ENCODE results near the gene POLR3GL.
"Not testable (repeated sequence)": the region's sequence is repeated elsewhere in the genome, so short reads cannot be mapped to it uniquely, and the experiment has no call there.

The POLR3GL gene, protein sequence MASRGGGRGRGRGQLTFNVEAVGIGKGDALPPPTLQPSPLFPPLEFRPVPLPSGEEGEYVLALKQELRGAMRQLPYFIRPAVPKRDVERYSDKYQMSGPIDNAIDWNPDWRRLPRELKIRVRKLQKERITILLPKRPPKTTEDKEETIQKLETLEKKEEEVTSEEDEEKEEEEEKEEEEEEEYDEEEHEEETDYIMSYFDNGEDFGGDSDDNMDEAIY

DNA sequence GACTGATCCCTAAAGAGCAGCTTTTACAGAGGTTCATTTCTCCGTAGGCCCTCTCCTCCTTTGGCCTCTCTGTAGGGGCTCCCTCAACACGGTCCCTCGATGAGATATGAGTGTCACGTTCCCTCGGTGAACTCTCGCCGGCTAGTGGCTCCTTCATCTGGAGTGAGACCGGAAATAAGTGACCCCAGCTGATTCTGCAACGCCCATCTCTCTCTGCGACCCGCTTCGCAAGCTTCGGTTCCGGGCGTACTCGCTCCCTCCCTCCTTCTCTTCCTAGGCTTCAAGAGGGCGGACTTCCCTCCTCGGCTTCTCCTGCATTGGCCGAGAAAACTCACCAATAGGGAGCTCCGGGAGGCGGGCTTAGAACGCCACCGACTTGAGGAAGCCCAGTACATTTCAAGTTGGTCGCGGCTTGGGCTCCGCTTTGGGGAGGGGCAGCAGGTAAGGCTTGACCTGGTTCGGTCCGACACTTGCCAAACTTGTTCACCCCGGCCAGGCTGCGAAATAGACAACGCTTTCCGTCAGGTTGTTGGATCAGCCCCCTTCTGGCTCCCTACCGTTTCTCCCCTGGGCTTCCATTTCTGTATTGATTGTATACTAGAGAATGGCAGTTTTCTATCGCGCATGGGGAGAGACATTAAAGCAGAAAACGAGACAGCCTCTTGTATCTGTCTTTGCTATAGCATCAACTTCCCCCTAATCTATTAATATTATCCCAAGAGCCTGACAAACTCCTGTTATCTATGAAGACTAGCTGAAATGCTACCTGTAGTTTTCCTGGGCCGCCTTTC lies at the start of gene POLR3GL, which contains the start of gene ANKRD34A:
TSS of gene POLR3GL (plus strand) at position 363 of the 791 bp plus-strand sequence. CDS start 10,176 bp downstream, outside the sequence.
TSS of gene ANKRD34A (minus strand) at position 248 of the 791 bp plus-strand sequence. CDS start 2,816 bp downstream, outside the sequence.
- peak; percentile 93 to 94 for DNase-seq

DNA sequence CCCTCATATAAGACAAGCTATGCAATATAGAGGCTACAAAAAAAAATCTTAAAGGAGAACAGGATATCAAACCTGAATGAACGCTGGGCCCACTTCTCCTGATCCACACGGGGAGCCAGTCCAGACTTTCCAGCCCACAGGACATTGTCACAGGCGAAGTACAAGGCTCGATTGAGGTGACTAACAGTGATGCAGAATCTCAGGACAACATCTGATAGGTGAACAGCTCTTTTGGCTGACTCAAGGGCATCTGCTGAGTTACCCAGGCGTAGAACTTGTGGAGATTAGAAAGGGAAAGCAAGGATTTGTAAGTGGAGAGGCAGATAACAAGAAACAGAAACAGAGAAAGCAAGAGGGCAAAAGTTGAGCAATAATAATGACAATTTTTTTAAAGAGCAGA lies 47.7 kb upstream of the POLR3GL start:
- no peak for DNase-seq

DNA sequence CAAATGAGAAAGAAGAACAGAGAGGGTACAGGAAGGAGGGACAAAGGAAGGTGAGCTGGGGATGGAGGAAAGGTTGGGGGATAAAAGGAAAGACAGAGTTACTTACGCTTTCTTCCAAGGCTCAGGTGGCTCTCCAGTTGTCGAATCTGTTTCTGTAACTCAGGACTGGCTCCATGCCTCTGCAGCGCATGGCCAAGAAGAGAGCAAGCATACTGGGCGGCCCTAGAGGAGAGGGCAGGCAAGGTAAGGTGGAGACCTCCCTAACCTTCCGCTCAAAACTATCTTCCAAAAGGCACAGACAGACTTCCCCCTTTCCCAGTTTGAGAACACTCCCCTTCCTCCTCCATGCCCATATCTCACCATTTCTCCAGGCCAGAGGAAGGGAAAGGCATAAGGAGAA lies 46.9 kb upstream of the POLR3GL start:
- no peak for DNase-seq

DNA sequence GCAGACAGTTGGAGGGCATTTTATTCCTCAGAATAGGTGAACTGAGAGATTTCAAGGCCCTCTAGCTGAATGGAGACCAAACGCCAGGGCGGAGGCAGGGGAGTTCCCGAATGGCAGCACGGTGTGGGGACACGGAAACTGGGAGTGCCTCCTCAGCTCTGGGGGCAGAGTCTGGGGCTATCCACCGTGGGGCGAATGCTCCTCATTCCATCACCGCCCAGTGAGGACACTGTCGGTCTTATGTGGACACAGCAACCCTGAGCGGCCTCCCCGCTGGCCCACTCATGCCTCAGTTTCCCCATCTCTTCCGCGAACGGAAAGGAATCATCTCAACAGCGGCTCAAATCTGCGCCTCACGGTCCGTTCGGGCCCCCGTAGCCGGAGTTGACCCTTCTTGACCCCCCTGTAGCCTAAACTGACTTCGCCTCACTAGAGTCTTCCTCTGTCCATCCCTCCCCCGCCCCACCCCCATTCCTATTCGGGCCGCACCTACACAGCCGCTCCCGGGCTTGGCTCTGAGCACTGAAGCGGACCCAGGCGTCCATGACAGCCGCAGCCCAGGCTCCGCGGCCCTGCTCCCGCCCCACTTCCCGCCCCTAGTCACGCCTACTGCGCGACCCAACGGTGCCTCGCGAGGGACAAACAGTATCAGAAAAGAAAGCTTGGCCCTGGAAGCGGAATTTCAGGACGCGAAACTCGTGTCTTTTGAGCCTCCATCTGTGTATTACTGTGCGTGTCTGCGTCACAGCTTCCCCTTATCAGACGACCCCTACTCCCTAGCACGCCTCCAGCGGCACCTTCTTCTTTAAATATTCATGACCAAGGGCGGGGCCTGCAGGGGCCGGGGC lies 46.1 kb upstream of the POLR3GL start, which contains the start of gene PEX11B:
TSS of gene PEX11B (minus strand) at position 574 of the 848 bp plus-strand sequence. CDS start at position 545, 29 bp downstream.
- DNase-seq, result peak; percentile 95

DNA sequence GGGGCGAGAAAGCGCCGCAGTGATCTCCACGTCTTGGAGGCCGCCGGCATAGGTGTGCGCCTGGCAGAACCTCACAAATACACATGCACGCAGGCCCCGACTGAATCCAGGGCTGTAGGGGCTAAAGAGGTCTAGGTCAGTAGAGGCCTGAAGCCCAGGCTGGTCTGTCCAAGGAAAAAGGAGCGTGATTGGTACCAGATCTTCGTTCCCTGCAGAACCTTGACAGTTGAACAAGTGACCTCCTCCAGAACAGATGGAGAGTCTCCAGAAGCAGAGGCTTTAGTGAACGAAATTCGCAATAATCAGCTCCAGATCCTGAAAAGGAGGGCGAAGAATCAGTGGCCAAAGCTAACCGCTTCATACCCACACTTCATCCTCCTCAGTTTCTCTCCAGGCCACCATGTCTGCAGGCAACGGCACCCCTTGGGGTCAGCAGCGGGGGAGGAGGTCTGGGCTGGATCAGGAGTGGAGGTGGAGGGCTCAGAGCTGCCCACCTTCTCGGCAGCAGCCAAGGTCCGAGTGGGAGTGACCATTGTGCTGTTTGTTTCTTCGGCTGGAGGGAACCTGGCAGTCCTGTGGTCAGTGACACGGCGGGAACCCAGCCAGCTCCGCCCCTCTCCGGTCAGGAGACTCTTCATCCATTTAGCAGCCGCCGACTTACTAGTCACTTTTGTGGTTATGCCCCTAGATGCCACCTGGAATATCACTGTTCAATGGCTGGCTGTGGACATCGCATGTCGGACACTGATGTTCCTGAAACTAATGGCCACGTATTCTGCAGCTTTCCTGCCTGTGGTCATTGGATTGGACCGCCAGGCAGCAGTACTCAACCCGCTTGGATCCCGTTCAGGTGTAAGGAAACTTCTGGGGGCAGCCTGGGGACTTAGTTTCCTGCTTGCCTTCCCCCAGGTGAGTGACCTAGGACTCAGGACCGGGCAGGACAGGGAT lies 45.2 kb upstream of the POLR3GL start:
- DNase-seq, result peak; percentile 15 to 29

DNA sequence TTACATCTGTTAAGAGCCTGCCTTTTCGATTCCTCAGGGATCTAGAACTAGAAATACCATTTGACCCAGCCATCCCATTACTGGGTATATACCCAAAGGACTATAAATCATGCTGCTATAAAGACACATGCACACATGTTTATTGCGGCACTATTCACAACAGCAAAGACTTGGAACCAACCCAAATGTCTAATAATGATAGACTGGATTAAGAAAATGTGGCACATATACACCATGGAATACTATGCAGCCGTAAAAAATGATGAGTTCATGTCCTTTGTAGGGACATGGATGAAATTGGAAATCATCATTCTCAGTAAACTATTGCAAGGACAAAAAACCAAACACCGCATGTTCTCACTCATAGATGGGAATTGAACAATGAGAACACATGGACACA lies 44.2 kb upstream of the POLR3GL start:
- not testable (repeated sequence) for DNase-seq

DNA sequence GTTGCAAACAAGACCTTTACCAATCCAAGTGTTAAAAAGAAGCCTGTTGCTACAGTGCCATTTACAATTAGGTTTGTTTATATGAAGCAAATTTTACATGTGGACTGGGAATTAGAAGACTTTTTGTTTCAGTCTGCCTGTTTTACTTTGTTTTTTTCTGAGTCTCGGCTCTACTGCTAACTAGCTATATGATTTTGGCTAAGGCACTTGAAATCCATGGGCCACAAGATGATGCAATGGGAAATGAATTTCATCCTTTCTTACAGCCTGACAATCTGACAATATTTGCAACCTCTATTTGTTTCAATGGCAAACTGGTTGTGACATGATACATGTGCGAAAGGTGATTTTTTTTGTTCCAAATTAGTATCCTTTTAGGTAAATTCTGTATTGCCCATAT lies 42.2 kb upstream of the POLR3GL start:
- no peak for DNase-seq

DNA sequence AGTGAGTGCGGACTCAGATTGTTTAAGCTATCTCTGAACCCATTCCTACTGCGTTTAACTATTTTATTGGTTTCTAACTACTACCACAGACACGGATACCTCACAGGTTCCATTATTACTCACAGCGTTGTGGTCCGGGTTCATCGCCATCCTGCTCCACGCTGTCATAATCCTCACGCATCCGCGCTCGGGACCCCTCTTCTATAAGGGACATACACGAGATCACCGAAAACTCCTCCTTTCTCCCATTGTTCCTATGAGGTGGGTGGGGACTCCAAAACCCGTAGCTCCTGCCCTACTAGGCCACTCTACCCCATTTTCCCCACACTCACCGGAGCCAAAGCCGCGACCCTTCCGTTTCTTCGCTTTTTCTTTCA lies 37.8 kb upstream of the POLR3GL start:
- no peak for DNase-seq

DNA sequence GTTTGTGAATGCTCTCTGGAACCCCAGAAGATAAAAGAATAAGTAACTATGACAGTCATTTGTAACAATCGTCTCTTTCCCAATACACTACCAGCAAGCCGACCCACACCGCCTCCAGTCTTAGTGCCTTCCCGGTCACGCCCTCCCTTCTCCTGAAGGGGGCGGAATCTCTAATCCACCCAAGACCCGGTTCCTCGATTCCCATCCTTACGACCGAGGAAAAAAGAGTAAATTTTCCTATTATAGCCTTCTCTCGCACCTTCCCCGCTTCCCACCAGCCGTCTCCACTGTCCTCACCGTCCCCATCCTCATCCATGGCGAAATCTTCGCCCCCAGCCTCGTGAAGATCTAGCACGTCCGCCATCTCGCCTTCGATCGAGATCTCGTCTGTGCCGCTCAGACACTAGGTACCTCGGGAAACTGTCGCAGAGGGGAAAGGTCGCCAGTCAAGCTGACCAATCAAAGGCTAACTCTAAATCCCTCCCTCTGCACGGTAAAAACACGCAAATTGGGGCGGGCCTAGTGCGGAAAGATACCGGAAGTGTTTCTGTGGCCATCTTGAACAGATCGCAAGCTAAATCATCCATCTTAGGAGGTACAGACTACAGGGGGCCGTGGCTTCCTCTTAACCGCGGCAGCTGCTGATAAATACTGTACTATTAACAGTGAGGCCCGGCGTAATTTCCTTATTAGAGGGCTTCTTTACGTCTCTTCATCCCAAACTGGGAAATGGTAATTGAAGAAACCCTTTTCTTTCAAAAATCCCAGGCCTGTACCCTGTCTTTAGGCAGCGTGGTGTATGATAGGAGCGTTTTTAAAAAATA lies 37.2 kb upstream of the POLR3GL start, which contains the start of gene RBM8A:
TSS of gene RBM8A (minus strand) at position 422 of the 824 bp plus-strand sequence. CDS start at position 364, 58 bp downstream.
- peak; percentile 98 to 99 for DNase-seq

DNA sequence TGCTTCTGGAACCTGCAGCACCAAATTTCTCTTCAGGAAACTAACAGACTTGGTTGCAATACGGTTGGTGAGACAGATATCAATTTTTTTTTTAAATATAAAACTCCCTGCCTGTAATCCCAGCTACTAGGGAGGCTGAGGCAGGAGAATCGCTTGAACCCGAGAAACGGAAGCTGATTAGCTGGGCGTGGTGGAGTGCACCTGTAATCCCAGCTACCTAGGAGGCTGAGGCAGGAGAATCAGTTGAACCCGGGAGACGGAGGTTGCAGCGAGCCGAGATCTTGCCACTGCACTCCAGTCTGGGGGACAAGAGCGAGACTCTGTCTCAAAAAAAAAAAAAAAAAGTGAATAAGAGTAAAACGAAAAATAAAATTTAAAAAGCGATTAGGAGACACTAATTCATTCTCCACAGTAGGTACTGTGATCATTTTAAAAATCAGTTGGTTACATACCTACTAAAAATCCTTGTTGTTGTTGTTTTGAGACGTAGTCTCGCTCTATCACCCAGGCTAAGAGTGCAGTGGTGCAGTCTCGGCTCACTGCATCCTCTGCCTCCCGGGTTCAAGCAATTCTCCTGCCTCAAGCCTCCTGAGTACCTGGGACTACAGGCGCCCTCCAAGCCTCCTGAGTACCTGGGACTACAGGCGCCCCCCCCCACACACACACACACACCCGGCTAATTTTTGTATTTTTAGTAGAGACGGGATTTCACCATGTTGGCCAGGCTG lies 36.4 kb upstream of the POLR3GL start:
- no peak for DNase-seq

DNA sequence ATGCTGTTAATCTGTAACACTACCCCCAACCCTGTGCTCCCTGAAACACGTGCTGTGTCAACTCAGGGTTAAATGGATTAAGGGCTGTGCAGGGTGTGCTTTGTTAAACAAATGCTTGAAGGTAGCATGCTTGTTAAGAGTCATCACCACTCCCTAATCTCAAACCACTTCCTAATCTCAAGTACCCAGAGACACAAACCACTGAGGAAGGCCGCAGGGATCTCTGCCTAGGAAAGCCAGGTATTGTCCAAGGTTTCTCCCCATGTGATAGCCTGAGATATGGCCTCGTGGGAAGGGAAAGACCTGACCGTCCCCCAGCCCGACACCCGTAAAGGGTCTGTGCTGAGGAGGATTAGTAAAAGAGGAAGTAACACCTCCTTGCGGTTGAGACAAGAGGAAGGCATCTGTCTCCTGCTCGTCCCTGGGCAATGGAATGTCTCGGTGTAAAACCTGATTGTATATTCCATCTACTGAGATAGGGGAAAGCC lies 31.9 kb upstream of the POLR3GL start:
- DNase-seq, result peak; percentile 47 to 59

DNA sequence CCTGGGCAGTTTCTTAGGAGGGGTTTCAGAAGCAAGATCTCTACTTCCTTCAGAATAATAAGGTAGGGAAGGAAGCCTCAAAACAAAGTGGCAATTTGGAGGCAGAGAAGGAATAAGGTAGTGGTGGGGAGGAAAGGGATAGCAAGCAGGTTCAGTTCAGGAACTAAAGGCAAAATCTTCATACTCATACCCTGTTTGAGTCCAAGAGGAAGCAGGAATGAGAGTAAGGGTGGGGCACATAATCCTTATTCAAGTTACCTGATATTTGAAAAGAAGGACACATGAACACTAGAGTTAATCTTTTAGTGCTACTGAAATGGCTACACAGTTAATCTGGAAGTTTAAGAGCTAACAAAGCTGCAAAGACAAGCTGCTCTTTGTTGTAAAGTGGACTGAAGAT lies 28.8 kb upstream of the POLR3GL start:
- no peak for DNase-seq

DNA sequence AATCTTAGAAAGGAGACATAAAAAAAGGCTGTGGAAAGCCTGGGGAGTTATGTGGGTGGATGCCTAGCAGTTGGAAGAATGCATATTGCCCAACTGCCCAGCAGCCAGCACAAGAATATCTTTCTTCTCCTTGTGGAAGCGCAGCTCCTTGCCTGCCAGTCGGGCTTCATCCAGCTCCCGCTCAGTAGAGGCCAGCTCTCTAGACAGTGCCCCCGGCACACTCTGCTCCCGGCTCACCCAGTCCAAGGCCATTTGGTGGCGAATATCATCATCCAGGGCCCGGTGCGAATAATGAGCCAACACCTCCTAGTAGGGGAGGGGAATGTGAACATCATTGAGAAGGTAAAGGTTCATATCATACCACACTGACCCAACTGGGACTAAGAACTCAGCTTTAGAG lies 28.2 kb upstream of the POLR3GL start:
- no peak for DNase-seq

DNA sequence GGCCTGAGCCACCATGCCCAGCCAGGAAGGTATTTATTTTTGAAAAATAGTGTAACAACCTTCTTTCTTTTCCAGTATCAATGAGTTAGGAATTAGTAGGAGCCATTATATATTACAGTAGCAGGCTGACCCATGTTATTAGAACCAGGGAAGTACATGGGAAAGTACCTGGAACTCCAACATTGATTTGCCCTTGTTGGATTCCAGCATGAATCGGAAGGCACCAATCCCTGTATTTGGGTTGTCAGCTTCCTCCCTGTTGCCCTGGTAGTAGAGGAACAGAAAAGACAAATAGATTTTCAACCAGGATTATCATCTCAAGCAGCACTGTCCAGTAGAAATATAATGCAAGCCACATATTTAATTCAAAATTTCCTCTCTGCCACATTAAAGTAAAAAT lies 27.1 kb upstream of the POLR3GL start:
- no peak for DNase-seq

DNA sequence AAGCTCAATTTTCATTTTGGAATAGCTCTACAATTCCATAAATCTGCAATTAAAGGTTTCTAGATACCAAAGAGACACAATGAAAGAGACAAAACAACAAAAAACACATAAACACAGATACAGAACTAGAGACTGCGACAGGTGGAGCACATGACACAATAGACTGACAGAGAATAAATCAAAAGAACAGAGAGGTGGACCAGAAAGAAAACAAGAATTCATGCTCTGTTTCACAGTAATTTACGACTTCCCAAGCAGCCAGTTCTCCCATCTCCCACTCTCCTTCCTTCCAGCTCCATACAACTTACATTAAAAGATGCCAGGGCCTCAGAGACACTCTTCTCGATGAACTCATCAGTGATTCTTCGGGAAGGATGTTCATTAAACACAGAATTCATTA lies 22.1 kb upstream of the POLR3GL start:
- DNase-seq, result no peak

DNA sequence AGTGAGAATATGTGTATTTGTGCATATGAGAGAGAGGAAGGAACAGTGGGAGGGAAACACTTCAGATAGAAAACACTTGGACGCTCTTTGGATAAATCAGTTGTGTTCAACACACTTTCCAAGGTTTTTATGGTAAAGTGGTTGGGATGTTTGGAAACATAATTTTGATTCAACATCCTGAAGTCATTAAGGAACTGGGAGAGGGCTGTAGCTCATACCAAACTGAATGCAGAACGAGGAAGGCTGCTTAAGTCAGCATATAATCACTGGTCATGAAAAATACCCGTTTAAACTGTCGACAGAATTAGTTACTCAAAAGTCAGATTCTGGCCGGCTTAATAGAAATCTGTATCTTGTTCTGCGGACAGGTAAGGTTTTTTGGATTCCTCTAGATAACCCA lies 21.6 kb upstream of the POLR3GL start:
- DNase-seq, result no peak

DNA sequence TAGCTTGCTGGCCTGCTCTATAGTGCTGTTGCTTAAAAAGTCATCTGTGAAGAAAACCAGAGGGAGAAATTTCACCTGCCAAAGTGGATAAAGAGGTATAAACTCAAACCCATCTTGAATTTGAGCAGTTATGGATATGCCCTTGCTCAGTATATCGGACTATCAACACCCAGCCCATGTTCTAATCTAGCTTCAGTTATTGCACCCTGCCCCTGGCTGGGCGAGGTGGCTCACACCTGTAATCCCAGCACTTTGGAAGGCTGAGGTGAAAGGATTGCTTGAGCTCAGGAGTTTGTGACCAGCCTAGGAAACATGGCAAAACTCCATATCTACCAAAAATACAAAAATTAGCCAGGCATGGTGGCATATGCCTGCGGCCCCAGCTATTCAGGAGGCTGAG lies 20.0 kb upstream of the POLR3GL start:
- no peak for DNase-seq

DNA sequence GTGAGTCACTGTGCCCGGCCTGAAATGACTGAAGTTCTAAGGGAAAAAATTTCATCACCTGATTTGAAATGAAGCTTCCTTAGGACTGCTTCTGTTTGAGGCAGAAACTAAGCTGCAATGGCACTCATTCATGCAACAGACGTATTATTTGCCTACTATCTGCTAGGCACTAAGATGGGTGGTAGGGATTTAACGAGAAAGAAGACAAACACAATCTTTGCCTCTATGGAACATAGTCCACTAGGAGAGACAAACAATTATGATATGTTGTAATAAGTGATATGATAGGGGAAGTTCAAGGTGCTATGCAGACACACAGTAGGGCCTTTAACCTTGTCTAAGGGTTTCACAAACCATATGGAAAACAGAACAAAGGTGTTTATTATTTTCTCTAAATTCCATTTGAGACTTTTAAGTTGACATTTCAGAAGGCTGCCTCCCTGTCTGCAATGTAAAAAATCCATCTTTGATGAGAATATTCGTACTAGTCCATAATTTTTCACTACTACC lies 18.0 kb upstream of the POLR3GL start:
- no peak for DNase-seq

DNA sequence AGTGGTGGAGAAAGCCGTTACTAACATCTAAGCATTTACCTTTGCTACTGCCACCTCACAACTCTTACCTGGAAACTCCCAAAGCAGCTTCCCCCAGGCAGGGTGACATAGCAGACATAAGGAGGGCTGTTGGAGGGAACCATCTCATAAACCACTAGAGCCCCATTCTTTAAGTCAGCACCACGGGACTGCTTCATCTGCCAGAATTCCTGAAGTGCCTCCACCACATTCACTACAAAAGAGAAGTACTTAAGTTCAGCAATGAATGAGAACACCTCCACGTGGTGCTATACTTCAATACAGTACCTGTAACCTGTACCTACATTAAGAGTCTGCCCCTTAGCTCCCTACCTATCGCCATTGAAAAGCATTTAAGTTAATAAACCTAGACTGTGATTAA lies 16.9 kb upstream of the POLR3GL start:
- no peak for DNase-seq

DNA sequence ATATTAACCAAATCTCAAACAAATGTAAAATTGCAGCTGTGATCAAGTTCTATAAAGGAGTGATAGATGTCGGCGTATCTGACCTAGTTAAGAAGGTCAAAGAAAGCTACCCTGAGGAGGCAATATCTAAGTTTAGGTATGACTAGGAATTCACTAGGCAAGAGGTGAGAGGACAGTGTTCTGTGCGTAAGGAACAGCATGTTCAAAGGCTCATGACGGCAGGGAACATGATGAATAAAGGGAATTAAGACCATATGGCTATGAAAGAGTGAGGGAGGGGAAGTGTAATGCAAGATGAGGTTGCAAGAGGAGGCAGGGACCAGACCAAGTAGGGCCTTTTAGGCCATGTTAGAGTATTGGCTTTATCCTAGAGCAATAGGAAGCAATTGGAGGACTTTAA lies 15.3 kb upstream of the POLR3GL start:
- DNase-seq, result no peak

Measured in CD4-positive, alpha-beta T cell treated with Interleukin-4 for 1 hour (primary cell).